ENCODE measurements around the gene PLEKHM3. TPM values are rescaled to one million over a fixed set of nuclear protein-coding genes. Genes with fewer than 3 reads are reported as not detected.

Gene PLEKHM3
- total and polyA plus RNA-seq, 2 of the 13 experiments (the other 11 are each of a cell fraction or from before 2014, with no cell fraction given), result 4.5 to 4.7 TPM

GRCh38 chr2:207819839-207820784 is 205.2 kb downstream of the PLEKHM3 start (continued):
- TF ChIP-seq NR2C2 (CRISPR knock-in tag; IDR thresholded peaks at IDR 0.05; ENCODE audit: borderline replicate concordance), result 0 out of 2 replicates have a peak, but pooled peaks have one; percentile 50
- TF ChIP-seq SOX13 (IDR thresholded peaks at IDR 0.05), result peak; percentile 53
- peak; percentile 16 to 90; a peak in 2 of 4 replicates for TF ChIP-seq SOX13 (CRISPR knock-in tag; conservative IDR thresholded peaks at IDR 0.05 in 1 of 2, IDR thresholded peaks at IDR 0.05 in 1 of 2)
- no peak for TF ChIP-seq RFX5 (IDR thresholded peaks at IDR 0.05; ENCODE audit: low read depth, low read length)
- 0 out of 2 replicates have a peak, but pooled peaks have one; percentile 23 for TF ChIP-seq RFX3 (CRISPR knock-in tag; IDR thresholded peaks at IDR 0.05)
- no peak for TF ChIP-seq ZNF33B (CRISPR knock-in tag; IDR thresholded peaks at IDR 0.05)
- no peak for TF ChIP-seq NFRKB (IDR thresholded peaks at IDR 0.05)
- no peak for TF ChIP-seq FLYWCH1 (CRISPR knock-in tag; IDR thresholded peaks at IDR 0.05)
- TF ChIP-seq STAT6 (CRISPR knock-in tag; IDR thresholded peaks at IDR 0.05; ENCODE audit: borderline replicate concordance), result no peak
- no peak for TF ChIP-seq EED (CRISPR knock-in tag; IDR thresholded peaks at IDR 0.05)
- peak; percentile 98 for TF ChIP-seq DRAP1 (CRISPR knock-in tag; IDR thresholded peaks at IDR 0.05)
- TF ChIP-seq ASH2L (IDR thresholded peaks at IDR 0.05; ENCODE audit: insufficient read length, low read depth, low read length), result peak; percentile 91
- TF ChIP-seq SPEN (CRISPR knock-in tag; IDR thresholded peaks at IDR 0.05; ENCODE audit: low read depth), result peak; percentile 86; the same call in 1 of the 2 replicates
- no peak for TF ChIP-seq ZSCAN22 (CRISPR knock-in tag; IDR thresholded peaks at IDR 0.05)
- TF ChIP-seq CAMTA2 (CRISPR knock-in tag; IDR thresholded peaks at IDR 0.05; ENCODE audit: borderline replicate concordance), result no peak
- TF ChIP-seq SMARCC2 (IDR thresholded peaks at IDR 0.05), result no peak
- 0 out of 2 replicates have a peak, but pooled peaks have one; percentile 40 for TF ChIP-seq FOSL1 (CRISPR knock-in tag; IDR thresholded peaks at IDR 0.05; ENCODE audit: borderline replicate concordance)
- TF ChIP-seq SMARCE1 (IDR thresholded peaks at IDR 0.05; ENCODE audit: borderline replicate concordance), result no peak
- peak; percentile 93 for TF ChIP-seq ZNF792 (CRISPR knock-in tag; IDR thresholded peaks at IDR 0.05)
- TF ChIP-seq SNRNP70 (IDR thresholded peaks at IDR 0.05; ENCODE audit: low read depth, low read length), result no peak
- TF ChIP-seq NCOA5 (CRISPR knock-in tag; IDR thresholded peaks at IDR 0.05), result no peak
- TF ChIP-seq HDAC6 (IDR thresholded peaks at IDR 0.05; ENCODE audit: low read depth, low read length), result no peak
- no peak for TF ChIP-seq KDM5B (CRISPR knock-in tag; IDR thresholded peaks at IDR 0.05; ENCODE audit: borderline replicate concordance)
- TF ChIP-seq ZNF597 (CRISPR knock-in tag; IDR thresholded peaks at IDR 0.05), result no peak

Data from HepG2 (cell line).